Loucy (cell line): Measurements from ENCODE around the gene CDK11B.

Source experiments
- H2AFZ ChIP-seq: fragments of 200-600 bp; sonication (generic); 2 replicates; pipeline ENCODE4 v1.6.0; 2016; ENCODE audit warnings: antibody characterized with exemption, mild to moderate bottlenecking, low read length, moderate library complexity
- H3F3A ChIP-seq: fragments of 200-600 bp; 2 replicates; pipeline ENCODE4 v1.6.0; 2016; ENCODE audit warnings: antibody characterized with exemption, low read depth, mild to moderate bottlenecking
- H3K27me3 ChIP-seq: fragments of 200-600 bp; sonication (generic); 2 replicates; pipeline ENCODE4 v1.6.1; 2014; ENCODE audit warnings: low read length, mild to moderate bottlenecking; ENCODE audit not compliant: insufficient read depth, poor library complexity, severe bottlenecking
- H3K36me3 ChIP-seq: fragments of 200-600 bp; sonication (generic); 2 replicates; pipeline ENCODE4 v1.6.1; 2016; ENCODE audit warnings: low read length; ENCODE audit not compliant: insufficient read depth
- H3K4me1 ChIP-seq: fragments of 200-600 bp; sonication (generic); 2 replicates; pipeline ENCODE4 v1.5.1; 2014; ENCODE audit warnings: low read length, mild to moderate bottlenecking; ENCODE audit not compliant: insufficient read depth, poor library complexity, severe bottlenecking
- H3K4me2 ChIP-seq: fragments of 200-600 bp; sonication (generic); 2 replicates; pipeline ENCODE4 v1.6.0; 2014; ENCODE audit warnings: antibody characterized with exemption, low read length, low read depth, mild to moderate bottlenecking; ENCODE audit not compliant: poor library complexity, severe bottlenecking
- H3K4me3 ChIP-seq: fragments of 200-600 bp; sonication (generic); 2 replicates; pipeline ENCODE4 v1.5.1; 2014; ENCODE audit warnings: low read length, mild to moderate bottlenecking, mixed read lengths; ENCODE audit not compliant: poor library complexity, severe bottlenecking
- H3K79me2 ChIP-seq: fragments of 200-600 bp; sonication (generic); 2 replicates; pipeline ENCODE4 v1.6.1; 2014; ENCODE audit warnings: low read length; ENCODE audit not compliant: insufficient read depth
- H3K9ac ChIP-seq: fragments of 200-600 bp; sonication (generic); 2 replicates; pipeline ENCODE4 v1.6.0; 2014; ENCODE audit warnings: mild to moderate bottlenecking, low read depth, low read length, moderate library complexity; ENCODE audit not compliant: poor library complexity, severe bottlenecking
- H3K9me2 ChIP-seq: fragments of 200-600 bp; sonication (generic); replicated peaks from 2 replicates; pipeline ENCODE4 v1.6.1; 2016; ENCODE audit warnings: low read depth, low read length, mixed read lengths
- H3K9me3 ChIP-seq: fragments of 200-600 bp; sonication (generic); 2 replicates; pipeline ENCODE4 v1.6.1; 2014; ENCODE audit warnings: mild to moderate bottlenecking, antibody characterized with exemption, low read length, low read depth; ENCODE audit not compliant: insufficient read depth
- H4K20me1 ChIP-seq: fragments of 200-600 bp; sonication (generic); 2 replicates; pipeline ENCODE4 v1.6.0; 2014; ENCODE audit warnings: antibody characterized with exemption, low read length, mild to moderate bottlenecking; ENCODE audit not compliant: insufficient read depth, poor library complexity, severe bottlenecking
- CTCF ChIP-seq: fragments of 200-600 bp; sonication (generic); conservative IDR thresholded peaks from 2 replicates; pipeline ENCODE4 v1.5.1; 2014; ENCODE audit warnings: mild to moderate bottlenecking, antibody characterized with exemption, low read length
- EZH2phosphoT487 ChIP-seq: fragments of 200-600 bp; IDR thresholded peaks from 2 replicates; pipeline ENCODE4 v1.6.1; 2018; ENCODE audit warnings: antibody characterized with exemption, mild to moderate bottlenecking, moderate library complexity, borderline replicate concordance

Gene CDK11B

GRCh38 chr1:1627829-1628753 is 30.7 kb downstream of the CDK11B start:
- no peaks in the 10 kb centered on the region for H3K9me3 ChIP-seq
- no peaks in the 10 kb centered on the region for H3K79me2 ChIP-seq
- no peaks in the 10 kb centered on the region for H3F3A ChIP-seq
- H4K20me1 ChIP-seq, result no peaks in the 10 kb centered on the region
- H3K36me3 ChIP-seq, result no peaks in the 10 kb centered on the region
- TF ChIP-seq CTCF (no peak), EZH2phosphoT487 (no peak)
- no peak overlapping the region for H3K4me3 ChIP-seq
- no peaks in the 10 kb centered on the region for H3K27me3 ChIP-seq
- H3K9ac ChIP-seq, result no peak overlapping the region
- no peak overlapping the region for H3K4me2 ChIP-seq
- no peak overlapping the region for H2AFZ ChIP-seq
- no peaks in the 10 kb centered on the region for H3K9me2 ChIP-seq
- H3K4me1 ChIP-seq, result no peaks in the 10 kb centered on the region

- Histone ChIP-seq H3K4me1 (no peaks in the 10 kb centered on the region), H3K4me2 (no peak overlapping the region), H2AFZ (no peak overlapping the region), H3K9ac (no peak overlapping the region), H3K36me3 (no peaks in the 10 kb centered on the region), H3K27me3 (no peaks in the 10 kb centered on the region), H3K79me2 (no peaks in the 10 kb centered on the region), H3K4me3 (no peak overlapping the region), H4K20me1 (no peaks in the 10 kb centered on the region), H3K9me2 (no peaks in the 10 kb centered on the region), H3K9me3 (no peaks in the 10 kb centered on the region), H3F3A (no peaks in the 10 kb centered on the region)
- TF ChIP-seq EZH2phosphoT487, result no peak
- no peak for TF ChIP-seq CTCF
Measured at GRCh38 chr1:1627261-1627828, 31.5 kb downstream of the CDK11B start.

GRCh38 chr1:1626207-1627141 is 32.3 kb downstream of the CDK11B start:
- H3K36me3 ChIP-seq, result no peaks in the 10 kb centered on the region
- H3K4me3 ChIP-seq, result no peak overlapping the region
- no peaks in the 10 kb centered on the region for H3K4me1 ChIP-seq
- no peak overlapping the region for H3K4me2 ChIP-seq
- no peaks in the 10 kb centered on the region for H3F3A ChIP-seq
- no peak overlapping the region for H3K9ac ChIP-seq
- no peaks in the 10 kb centered on the region for H3K9me2 ChIP-seq
- H2AFZ ChIP-seq, result no peak overlapping the region
- no peaks in the 10 kb centered on the region for H4K20me1 ChIP-seq
- no peaks in the 10 kb centered on the region for H3K27me3 ChIP-seq
- TF ChIP-seq CTCF, result no peak
- no peak for TF ChIP-seq EZH2phosphoT487
- no peaks in the 10 kb centered on the region for H3K79me2 ChIP-seq
- no peaks in the 10 kb centered on the region for H3K9me3 ChIP-seq
